HL-60/S4 treated with retinoic acid at 250 ng/mL for 4 days and 3 days (cell line): Measurements from ENCODE around the gene CSPG4.
"Not testable (repeated sequence)": the region's sequence is repeated elsewhere in the genome, so short reads cannot be mapped to it uniquely, and the experiment has no call there.

Source experiments
- in situ Hi-C: fragments of 300-500 bp; cut with MboI; formaldehyde crosslinking; loops from 2 replicates; pipeline ENCODE4 v1.7.0; 2022; ENCODE audit warnings: low sequenced_read_pairs

CSPG4 gene

DNA sequence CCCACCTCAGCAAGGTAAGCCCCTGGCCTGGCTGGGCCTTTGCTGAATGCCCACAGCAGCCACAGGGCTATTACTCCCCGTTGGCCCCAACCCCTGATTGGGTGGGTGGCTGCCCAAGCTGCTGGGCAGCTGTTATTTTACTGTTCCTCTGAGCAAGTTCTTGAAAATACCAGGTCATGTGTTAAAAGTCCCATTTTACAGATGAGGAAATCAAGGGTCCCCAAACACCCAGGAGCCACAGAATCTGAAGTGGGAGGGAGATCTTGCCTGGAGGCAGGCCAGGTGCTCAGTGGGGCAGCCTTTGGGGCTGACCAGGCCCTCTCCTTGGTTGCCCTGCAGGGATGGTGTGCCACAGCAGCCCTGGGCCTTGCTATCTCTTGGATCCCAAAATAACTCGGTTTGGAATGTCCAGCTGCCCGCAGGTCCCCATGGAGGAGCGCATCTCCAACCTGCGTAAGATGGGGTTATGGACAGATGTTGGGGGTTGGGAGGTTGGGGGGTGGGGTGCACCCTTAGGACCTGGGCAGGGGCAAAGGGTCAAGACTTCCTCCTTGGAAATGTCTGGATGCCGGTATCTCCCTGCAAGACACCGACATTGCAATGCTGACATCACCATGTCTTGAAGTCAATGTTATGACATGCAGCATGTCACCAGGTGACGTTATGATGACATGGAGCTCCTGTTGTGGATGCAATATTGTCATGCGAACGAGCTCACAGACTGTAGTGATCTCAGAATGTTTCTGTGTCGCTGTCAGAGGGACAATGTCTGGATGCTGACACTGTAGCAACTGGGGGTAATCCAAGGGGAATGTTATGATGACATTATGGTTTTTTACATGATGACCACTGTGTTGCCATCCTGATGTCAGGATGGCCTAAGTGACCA, 13.3 kb upstream of the CSPG4 start:
- in situ Hi-C loops = no loop called here

DNA sequence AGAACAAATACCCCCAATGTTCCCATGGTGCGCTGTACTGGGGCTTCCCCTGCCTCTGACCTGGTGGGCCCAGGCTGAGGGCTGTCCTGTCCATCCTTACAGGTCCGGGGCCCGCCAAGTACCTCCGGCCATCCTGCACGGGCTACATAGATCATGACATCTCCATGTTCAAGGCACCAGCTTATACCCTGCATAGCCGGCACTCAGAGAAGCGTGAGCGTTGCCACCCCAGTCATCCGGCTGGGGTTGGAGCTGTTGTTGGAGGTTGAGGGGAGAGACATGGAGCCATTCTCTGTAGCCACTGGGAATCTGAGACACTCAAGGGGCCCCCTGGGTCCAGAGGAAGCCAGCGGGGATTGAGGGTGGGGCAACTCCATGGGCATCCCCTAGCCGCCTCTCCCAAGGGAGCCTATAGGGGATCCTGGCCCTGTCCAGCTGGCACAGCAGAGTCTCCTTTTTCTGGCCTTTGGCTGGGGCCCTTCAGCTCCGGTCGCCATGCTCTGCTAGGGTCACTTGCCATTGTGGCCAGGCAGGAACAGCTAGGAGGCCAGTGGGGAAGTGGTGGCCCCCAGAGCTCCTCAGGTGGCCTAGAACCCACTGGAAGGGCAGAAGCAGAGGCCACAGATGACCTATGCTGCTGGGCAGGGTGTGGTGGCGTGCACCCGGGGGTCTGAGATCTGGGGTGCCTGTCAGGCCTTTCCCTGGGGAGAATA, 12.5 kb upstream of the CSPG4 start:
- in situ Hi-C loops = no loop called here

DNA sequence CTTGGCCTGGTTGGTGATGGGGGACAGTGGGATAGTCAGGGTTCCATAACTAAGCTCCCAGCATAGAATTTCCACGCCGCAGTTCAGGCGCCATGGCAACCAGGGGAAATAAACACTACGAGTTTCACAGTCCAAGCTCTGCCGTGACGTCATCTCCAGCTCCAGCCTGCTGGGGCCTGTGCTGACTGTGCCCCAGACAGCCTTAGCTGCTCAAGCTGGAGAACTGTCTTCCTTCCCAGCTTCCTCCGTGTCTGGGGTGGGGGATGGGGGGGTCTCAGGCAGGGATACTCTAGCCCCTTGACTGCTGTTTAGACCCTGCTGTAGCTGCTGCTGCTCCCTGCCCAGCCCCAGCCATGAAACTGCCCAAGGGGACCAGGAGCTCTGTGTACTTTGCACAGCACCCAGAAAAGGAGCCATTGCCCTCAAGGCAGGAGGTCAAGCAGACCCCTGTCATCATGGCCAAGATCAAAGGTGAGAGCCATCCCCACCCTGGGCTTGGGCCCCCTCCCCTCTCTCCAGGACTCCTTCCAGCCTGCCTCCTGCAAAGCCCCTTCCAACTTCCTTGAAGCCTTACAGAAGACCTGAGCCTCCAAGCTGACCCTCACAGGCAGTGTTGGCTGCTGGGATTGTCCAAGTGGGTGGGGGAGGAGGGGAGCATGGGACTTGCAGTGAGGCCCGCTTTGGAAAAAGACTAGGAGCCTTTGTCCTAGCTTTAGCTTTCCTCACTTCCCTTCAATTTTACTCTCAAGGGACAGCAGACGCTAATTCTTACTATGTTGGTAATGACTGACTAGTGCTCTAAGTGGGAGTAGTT, 11.4 kb upstream of the CSPG4 start:
- in situ Hi-C loops = no loop called here

DNA sequence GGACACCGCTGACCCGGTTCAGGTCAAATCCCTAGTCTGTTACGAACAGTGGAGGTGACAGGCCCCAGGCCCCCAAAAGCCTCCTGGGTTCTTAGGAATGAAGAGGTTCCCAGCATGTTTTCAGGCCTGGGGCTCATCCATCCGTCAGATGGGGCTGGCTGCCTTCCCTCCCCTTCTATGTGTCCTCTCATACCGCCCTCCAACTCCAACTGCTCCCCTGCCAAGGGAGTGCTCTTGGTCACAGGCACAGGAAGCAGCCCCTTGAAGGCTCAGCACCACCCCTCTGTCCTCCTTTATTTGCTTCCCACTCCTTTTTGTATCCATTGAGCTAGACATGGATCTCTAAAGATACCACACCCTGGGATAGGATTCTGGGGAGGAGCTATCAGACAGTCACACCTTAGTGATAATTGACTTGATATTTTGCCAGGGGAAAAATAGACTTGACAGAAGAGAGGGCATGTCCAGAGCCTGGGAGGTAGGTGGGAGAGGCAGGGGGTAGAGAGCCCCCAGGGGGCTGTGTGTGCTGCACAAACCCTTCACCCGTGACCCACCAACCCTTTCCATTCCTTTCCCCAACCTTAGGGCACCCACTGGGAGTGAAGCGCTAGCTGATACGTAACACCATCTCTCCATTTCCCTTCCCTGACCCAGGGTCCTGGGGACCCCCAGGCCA, 10.7 kb upstream of the CSPG4 start:
- in situ Hi-C loops = no loop called here

DNA sequence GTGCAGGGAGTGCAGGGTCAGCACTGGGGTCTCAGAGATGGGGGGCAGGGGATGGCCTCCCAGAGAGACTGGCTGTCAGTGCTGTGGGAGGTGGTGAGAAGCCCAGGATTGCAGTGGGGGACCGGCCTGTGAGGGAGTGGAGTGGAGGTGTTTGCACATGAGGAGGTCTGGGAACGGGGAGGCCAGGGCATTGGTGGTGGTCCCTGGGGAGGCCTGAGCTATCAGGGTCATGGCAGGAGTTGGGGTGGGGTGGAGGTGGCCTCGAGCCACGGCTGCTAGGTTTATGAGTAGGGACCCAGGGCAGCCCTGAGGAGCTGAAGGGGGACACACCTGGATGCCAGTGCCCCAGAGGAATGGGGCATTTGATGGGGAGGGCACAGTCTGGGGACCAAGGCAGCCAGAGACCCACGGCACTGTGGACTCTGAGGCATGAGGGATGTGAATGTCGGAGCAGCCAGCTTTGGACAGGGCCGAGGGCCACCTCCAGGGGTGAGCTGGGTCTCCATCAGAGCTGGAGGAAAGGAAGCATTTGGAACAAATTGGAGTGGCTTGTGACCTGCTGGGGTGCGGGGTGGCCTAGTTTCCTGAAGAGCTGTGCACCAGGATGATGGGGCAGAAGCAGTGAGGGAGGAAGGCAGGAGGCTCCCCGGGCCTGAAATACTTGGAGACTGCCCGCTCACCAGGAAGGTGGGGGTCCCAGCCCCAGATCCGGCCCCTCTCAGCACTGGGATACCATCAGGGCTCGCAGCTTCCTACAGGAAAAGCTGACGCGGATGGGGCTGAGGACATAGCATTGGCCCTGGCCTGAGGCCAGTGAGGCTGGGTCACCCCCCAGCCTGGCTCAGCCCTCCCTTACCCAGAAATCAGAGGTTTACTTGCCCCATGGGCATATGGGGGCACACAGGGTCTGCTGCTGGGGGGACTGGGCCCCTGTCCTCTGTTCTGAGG, 9.5 kb upstream of the CSPG4 start:
- in situ Hi-C loops = no loop called here

DNA sequence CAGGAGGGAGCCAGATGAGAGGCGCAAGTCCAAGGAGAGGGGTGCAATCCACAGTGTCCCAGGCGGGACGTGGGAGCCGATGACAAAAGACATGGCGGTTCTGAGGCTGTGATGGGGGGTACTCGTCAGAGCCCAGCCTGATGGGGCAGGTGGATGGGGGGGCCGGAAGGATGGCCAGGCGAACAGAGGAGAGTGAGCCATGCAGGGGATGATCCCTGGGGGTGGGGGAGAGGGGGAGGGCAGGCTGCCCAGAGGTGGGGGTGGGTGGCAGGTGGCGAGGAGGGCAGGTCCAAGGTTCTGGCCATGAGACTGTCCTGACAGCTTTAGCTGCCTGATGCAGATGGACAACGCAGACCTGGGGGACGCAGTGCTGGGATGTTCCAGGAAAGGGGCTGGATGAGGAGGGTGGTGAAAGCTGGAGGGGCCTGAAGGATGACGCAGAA, 8.9 kb upstream of the CSPG4 start:
- in situ Hi-C loops = no loop called here

DNA sequence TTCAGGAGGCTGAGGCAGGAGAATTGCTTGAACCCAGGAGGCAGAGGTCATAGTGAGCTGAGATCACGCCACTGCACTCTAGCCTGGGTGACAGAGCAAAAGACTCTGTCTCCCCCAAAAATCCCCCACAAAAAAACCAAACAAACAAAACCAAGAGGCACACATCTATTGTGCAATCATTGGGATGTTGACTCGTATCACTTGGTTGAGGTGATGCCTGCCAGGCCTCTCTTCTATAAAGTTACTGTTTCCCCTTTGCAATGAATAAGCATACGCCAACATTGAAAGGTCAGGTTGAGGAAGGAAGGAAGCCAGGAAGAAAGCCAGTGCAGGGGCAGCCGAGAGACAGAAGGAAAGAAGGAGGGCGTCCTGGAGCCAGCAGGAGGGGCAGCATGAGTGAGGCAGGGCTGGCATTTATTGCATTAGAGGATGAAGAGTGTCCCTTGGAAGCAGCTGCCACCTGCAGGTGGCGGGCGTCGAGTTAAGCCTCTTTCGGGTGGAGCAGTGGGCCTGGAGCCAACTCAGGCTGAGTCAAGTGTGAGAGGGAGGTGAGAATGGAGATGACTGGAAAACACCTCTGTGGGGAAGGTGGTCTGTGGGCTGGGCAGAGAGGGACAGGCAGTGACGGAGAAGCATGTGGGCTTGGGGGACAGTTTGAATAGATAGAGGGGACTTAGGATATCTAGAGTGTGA, 8.3 kb upstream of the CSPG4 start:
- in situ Hi-C loops = no loop called here

DNA sequence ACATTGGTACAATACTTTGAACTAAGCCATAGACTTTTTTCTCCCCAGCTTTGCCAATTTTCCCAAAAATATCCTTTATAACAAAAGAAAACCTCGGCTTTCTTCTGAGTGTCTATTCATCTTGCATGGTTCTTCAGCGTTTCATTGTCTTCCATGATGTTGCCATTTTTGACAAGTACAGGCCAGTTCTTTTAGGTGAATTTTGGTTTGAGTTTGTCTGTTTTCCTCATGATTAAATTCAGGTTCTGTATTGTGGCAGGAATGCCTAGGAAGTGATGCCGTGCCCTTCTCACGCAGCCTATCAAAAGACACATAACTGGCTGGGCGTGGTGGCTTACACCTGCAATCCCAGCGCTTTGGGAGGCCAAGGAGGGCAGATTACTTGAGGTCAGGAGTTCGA, 7.6 kb upstream of the CSPG4 start:
- in situ Hi-C loops = no loop called here

DNA sequence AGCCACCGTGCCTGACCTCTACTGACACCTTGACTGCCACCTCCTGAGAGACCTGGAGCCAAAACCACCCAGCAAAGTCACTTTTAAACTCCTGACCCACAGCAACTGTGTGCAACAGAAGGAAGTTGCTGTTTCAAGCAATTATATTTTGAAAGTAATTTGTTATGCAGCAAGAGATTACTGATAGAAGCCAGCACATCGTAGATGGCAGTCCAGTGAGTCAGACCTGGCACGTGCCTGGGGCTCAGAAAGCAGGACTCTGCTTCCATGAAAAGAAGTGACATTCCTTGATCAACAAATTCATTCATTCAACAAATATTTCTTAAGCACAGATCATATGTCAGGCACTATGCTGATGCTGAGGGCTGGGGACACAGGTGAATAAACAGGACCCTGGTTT, 5.7 kb upstream of the CSPG4 start:
- in situ Hi-C loops = no loop called here

DNA sequence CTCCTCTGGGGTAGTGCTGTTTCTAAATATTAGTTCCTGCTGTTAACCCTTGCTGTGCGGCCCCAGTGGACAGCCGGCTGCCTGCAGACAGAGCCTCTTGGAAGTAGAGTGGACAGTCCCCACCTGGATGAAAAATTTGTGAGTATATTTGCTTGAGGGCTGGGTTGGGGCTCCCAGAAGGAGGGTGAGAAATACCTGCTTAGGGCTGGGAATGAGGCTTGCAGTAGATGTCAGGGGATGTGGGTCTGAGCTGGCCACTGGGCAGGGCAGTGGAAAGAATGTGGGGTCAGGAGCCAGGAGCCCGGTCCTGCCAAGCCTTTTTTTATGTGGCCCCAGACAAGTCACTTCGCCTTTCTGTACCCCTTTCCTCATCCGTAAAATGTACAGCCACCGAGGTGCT, 4.4 kb upstream of the CSPG4 start:
- in situ Hi-C loops = not testable (repeated sequence)

DNA sequence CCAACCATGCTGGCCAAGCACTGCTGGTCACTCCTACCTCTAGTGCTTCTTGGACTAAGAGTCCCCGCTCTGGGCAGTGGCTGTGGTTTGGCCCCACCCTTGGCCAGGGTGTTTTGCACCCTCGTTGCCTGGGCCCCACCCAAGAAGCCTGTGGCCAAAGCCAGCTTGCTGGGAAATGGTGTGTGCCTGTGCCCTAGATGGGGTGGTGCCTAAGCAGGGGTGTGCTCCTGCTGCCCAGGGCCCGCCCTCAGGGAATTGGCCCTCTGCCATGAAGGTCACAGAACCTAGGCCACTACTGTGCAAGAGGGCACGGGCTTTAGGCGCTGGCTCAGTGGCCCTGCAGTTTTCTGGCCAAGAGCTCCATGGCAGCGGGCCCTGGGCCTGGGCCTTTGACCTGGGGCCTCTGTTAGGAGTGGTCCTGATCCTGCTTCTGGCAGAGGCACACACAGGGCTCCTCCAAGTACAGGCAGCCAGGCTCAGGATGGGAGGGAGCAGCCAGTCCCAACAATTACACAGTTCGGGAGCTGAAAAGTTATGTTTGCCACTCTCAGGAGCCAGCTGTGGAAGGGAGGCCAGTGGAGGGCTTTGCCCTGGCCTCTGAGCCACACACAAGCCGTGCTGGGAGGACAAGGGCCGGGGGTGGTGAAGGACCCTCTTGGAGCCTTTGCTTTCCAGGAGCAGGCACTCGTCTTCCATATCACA, 3.8 kb upstream of the CSPG4 start:
- in situ Hi-C loops = not testable (repeated sequence)

DNA sequence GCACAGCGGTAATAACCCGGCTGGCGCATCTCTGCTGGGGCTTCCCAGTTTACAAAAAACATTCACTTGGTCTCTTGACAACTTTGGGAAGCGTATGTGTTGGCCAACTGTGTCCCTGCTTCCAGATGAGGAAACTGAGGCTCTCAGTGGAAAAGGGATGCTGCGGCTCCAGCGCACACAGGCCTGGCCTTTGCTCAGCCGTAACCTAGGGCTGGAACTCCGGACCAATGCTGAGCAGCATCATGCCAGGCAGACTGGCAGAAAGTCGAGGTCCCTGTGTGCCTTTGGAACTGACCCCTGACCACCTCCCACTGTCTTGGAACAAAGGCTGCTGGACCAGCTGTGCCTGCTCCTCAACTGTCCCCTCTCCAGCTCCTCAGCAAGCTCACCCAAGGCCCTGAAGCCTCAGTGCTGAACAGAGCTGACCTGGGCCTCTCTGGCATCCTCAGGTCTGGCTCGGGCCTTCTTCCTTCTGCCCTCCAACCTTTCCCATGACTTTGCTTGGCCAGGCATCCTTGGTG, 2.7 kb upstream of the CSPG4 start:
- in situ Hi-C loops = not testable (repeated sequence)

DNA sequence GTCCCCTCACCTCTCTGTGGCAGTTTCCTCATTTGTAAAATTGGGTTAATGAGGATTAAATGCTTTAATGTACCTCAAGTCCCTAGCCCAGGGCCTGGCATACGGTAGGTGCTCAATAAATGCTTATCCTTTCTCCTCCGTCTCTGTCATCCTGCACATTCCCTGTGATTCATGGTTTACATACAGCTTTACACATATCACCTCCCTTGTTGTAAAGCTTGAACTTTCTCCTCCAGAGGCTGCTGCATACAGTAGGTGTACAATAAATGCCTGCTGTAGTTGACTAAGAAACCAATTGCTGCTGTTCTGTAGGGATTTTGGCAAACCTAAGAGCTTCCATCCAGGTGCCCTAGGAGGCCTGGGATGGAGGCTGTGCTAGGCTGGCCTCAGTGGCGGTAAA, 1.5 kb upstream of the CSPG4 start:
- in situ Hi-C loops = no loop called here

DNA sequence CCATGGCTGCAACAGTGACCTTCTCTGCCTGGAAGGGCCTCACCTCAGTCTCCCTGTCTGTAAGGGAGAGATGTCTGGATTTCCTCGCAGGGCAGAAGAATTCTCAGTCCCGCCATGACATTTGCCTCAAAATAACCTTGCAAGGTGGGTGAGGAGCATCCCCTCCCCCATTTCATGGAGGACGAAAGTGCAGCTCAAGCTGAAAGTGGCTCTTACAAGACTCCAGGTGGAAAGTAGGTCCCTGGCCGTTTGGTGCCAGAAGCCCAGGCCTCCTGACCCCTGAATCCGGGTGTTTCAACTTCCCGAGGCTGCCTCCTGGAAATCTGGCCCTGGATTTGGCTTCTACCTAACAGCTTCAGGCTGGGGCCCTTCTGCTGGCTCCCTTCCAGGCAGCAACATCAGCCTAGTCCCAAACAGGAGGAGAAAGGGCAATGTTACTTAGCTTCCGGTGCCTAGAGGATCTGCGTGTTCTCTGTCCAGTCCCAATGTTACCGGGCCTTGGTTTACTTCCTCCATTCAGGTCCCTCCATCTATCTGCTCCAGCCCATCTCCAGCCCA, 769 bp upstream of the CSPG4 start:
- in situ Hi-C loops = no loop called here

DNA sequence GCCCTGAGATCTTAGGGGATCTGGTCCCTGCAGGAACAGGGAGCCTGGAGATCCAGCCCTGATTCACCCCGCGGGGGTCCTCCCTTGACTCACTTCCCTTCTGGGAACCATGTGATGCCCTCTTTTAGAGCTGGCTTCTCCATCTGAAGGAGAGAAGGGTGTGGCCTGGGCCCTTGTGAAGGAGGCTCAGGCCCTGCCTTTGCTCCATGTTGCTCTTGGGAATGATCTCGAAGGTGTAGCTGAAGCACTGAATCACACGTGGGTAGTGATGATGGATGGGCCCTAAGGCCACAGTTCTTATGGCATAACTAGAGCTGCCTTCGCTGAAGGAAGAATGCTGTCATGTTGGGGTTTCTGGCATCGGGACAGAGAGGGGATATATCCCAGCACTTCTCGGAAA, 1.2 kb downstream of the CSPG4 start:
- in situ Hi-C loops = not testable (repeated sequence)

DNA sequence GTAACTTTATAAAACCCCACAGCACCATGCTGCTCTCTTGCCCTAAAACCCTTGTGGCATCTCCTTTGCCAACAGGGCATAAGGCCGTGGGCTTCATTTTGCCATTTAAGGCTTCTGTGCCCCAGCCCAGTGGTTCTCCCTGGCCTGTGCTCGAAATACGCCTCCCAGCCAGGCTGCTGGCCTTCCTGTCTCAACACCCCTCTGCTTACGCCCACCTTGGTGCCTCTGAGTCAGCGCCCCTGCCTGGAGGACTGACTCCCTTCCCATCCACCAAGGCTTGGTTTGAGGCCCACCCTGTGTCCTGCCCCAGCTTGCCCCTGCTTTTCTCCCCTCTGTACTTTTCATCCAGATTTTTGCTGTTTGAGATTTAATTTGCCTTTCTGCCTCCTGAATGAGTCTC, 1.8 kb downstream of the CSPG4 start:
- in situ Hi-C loops = not testable (repeated sequence)

DNA sequence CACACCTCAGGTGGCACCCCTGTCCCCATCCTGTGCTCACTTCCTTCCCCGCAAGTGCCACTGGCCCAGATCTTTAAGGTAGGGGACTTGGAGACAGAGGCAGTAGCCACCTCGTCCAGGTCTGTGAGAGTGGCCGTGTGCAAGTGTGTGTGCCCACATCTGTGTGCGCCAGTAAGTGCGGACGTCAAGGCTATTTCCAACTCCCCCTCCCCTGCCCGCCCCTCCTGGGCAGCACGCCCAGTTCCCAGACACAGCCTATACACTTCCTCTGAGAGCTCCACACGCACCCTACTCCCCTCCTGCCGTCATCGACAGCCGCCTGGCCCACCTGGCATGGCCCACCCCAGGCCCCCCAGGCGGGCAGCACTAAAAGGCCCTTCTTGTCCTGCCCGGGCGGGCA, 3.2 kb downstream of the CSPG4 start:
- in situ Hi-C loops = not testable (repeated sequence)

DNA sequence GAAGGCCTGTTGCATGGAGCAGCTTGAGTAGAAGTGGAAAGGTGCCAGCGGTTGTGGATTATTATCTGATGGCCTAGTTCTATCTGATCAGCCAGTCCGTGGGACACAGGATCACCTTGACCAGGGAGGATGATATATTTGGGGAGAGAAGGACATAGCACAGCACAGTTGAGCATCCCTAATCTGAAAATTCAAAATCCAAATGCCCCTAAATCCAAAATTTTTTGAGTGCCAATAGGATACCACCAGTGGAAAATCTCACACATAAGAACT, 6.0 kb downstream of the CSPG4 start:
- in situ Hi-C loops = no loop called here
